Frontal cortex (tissue), 4 donors: ENCODE measurements around the gene CTSD. TPM values are rescaled to one million over a fixed set of nuclear protein-coding genes. Genes with fewer than 3 reads are reported as not detected.

Source experiments
- DNase-seq, 2 donors: peaks; one replicate each; pipeline ENCODE4 v3.0.0; 2012; ENCODE audit warnings: low spot score in 2 of 2
- FAIRE-seq: peaks from 2 replicates; lab custom pipeline; 2012; peaks lifted over from hg19 to GRCh38; lab: Jason Lieb, UNC
- total RNA-seq: library from RNA; depleted of rRNA; stranded (reverse); fragments of >200 nt; gene quantifications from one replicate; pipeline ENCODE4 v1.2.3, GENCODE V29; 2014
- donor health status: control.
- donor health status: control.
- donor health status: control.

Gene CTSD
- total RNA-seq, 1 donor from 2014 or later: 22.0 TPM

GRCh38 chr11:1735271-1735670, 28.5 kb downstream of the CTSD start:
- no peak for FAIRE-seq

DNA sequence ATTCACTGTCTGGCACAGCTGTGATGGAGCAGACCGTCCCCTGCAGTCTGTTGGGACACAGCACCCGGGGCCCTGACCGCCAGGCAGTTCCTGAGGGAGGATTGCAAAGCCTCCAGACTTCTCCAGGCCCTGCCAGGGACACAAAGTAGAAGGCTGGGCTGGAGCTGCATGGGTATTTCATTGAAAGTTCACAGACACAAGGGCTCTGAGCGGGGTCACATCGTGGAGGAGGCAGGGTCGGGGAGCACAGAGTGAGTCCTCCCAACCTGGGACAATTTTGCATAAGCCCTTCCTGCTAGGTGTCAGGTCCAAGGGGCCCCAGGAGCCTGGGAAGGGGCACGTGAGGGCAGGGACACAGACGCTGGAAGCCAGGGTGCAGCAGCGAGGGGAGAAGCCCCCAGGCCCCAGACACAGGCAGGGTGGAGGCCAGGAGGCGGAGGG, 29.1 kb downstream of the CTSD start:
- FAIRE-seq: no peak
- DNase-seq: no peak

More at GRCh38 chr11:1735271-1735670, 28.5 kb downstream of the CTSD start:
- DNase-seq: no peak

DNA sequence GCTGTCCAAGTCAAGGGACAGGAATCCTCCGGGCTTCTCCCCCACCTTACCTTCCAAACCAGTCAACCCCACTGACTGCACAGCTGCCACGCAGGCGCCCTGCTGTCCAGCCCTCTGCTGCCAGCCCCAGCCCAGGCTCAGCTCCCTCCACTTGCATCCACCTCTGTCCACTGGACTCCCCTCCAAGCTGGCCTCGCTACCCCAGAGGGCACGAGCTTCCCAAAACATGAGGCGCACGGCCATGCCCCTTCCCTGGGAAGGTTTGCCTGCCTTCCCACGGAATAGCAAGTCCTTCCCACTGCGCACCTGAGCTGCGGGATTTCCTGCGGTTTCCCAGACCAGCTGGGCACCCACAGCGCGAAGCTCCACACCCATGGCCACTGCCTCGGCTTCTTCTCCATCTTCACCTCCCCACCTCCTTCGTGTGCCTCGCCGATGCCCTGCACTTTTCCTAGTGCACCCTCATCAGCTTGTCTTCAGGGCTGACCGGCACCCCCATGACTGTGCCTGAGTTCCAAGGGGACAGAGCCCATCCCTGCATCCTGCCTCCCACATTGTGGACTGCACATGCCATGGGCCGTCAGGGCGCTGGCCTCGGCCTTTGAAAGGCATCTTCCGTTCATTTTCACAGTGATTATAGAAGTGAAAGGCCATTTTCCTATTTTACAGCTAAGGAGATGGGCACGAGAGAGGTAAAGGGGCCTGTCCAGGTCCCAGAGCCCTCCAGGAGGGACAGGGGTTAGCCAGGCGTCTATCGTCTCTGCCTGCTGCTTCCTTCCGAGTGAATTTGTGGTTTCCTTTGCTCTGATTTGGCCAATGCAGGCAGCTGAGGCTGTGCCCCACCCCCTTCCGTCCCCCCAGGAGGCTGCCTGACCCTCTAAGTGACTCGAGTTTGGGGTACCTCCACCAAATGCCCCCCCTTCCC, 29.7 kb downstream of the CTSD start:
- FAIRE-seq: no peak
- DNase-seq: no peak

DNA sequence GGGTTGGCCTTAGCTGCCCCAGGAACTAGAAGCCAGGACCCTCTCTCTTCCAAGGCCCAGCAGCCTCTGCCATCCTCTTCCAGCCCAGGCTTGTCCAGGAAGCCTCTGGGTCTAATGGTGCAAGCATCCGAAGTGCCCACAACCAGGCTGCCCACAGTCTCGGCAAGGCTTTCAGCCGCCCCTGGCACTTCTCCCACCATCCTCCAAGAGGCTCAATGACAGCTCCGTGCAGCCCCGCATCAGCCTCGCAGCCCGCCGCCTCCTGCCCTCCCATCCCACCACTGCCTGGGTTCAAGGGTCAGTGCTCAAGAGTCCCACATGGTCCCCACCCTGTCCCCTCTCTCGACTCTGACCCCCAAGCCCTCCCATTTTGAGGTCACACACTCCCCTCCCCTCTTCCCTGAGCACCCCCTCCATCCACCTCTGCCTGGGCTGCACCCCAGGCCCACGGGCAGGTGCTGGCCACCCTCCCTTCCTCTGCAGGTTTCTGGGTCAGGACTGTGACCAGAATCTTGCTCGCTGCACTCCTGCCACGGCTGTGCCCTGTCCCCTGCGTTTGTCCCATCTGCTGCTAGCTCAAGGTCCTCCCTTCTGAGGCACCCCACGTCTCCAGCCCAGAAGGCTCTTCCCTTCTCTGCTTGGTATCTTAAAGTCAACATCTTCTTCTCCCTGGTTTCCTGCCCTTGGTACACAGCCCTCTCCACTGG, 30.6 kb downstream of the CTSD start:
- no peak for FAIRE-seq
- DNase-seq: no peak

GRCh38 chr11:1732418-1733008, 31.2 kb downstream of the CTSD start:
- no peak for DNase-seq
- no peak for FAIRE-seq

DNA sequence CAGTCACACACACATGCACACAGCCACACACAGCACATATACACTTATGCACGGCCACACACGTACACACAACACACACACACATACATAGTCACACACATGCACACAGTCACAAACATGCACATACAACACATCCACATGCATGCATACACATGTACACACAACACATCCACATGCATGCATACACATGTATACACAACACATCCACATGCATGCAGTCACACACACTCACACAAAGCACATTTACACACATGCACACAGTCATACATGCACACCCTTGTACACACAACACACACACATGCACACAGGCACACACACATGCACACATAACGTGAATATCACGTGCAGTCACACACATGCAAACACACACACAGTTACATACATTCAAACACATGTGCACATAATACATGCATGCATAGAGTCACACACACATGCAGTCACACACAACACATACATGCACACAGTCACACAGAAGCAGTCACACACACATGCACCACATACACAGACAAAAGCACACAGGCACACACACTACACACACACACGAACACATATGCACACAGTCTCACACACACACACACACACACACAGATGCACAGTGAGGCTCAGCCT, 32.2 kb downstream of the CTSD start:
- FAIRE-seq (no peak), DNase-seq (no peak)

DNA sequence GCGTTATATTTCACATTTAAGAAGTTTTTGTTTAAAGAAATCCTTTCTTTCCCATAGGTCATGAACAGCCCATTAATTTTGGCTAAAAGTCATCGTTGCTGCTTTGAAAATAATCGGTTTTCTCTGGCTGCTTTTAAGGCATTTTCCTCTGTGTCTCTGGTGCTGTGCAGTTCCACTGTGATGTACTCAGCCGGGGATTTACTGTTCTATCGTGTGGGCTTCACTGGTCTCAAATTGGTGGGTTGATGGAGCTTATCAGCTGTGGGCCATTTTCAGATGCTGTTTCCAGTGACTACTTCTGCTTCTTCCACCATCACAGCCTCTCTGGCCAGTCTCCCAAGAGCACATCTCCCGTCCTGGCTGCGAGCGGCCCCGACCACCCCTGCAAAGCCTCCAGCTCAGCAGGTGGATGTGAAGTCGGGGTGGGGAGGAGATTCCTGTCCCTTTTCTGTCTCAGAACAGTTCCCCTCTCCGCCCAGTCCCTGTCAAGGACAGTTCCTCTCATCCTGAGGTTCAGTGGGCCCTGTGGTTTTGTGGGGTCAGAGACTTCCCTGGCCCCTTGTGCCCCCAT, 33.6 kb downstream of the CTSD start:
- FAIRE-seq (no peak), DNase-seq (no peak)

DNA sequence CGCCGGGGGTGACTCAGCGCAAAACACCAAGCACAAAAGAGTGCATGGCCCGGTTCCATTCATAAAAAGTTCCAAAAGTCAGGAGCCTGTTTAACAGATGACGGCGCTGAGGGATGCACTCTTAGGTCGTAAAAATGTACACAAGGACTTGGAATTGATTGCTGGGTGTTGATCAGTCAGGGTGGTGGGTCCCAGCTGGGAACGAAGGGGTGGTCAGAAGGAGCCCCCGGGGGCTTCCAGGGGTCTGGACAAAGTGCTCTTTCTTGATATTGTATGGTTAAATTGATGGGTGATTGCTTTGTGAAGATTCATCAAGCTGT, 34.1 kb downstream of the CTSD start:
- no peak for FAIRE-seq
- DNase-seq: no peak

DNA sequence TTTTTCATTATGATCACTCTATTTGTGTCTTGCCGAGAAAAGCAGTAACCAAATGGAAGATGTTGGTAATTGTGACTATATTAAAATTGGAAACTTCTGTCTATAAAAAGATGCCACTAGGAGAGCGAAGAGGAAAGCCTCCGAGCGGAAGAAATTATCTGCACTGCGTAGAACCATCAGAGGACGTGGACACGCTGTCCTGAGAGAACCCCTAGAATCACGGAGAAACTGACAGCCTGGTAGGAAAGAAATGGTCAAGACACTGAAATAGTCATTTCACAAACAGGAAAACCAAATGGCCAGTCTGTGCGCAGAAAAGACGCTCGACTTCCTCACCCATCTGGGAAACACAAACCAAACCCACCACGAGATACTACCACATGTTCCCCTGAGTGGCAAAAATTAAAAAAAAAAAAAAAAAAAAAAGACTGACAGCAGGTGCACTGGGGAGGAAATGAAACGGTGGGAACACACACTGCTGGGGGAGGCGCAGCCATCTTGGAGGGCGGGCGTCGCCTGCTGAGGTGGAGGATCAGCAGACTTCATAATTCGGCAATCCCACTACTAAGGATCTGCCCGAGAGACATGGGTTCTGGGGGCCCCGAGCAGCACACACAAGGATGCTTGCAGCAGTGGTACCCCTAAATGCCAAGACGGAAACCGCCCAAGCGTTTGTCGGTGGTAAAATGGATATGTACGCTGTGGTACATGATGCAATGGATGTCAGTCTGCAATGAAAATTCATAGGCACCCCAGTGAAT, 34.6 kb downstream of the CTSD start:
- DNase-seq (no peak), FAIRE-seq (no peak)

DNA sequence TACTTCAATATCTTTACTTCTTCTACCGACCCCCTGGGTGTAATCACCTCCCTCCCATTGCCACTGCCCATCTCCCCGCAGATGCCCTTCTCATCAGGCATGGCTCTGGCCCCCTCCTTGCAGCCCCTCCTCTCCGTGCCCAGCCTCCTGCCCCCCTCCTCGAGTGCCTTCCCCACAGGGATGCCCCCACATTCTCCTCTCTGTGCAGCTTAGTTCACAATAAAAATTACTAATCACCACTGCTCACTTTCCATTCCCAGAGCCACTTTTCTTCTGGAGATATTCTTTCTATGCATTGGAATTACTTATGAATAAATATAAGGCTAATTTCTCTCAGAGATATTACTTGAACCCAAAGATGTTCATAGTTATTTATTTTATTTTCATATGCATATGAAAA, 35.4 kb downstream of the CTSD start:
- no peak for DNase-seq
- no peak for FAIRE-seq

DNA sequence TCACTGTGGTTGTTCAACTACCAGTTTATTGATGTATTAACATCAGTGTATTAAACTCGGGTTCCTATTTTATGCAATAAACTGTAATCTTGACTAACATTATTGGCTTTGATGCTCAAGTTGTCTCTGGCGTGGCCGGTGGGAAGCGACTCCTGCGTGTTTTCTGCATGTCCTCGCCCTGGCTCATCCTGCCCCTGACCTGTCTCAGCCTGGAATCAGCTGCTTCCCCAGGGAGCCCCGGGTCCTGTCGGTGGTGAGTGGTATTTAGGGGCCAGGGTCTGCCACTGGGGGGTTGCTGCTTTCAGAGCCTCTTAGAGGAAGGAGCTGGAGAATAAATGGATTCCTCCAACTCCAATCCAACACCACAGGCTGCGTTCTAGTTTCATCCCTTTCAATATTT, 35.9 kb downstream of the CTSD start:
- no peak for FAIRE-seq
- DNase-seq: no peak

- no peak for DNase-seq
- no peak for FAIRE-seq
Measured at GRCh38 chr11:1727096-1727690, 36.5 kb downstream of the CTSD start.

GRCh38 chr11:1719781-1720180, 43.9 kb downstream of the CTSD start:
- DNase-seq (no peak), FAIRE-seq (no peak)

- FAIRE-seq: no peak
- no peak for DNase-seq
Measured at GRCh38 chr11:1718326-1718725, 45.4 kb downstream of the CTSD start.

DNA sequence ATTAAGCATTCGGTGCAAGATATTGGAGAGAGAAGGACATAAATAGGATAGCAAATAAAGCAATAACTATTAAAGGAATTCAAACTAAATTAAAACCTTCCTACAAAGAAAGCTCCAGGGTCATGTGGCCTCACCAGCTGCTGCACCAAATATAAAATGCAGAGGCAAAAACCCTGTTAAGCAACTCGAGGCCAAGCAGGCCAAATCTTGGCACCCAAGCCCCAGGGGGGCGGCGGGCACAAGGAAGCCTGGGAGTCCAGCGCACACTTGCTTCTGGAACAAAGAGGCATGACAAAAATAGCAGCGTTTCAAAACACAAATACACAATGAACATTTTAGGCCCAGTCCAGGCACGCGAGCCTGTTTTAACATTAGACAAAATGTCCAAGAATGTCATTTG, 46.0 kb downstream of the CTSD start:
- FAIRE-seq (no peak), DNase-seq (no peak)

DNA sequence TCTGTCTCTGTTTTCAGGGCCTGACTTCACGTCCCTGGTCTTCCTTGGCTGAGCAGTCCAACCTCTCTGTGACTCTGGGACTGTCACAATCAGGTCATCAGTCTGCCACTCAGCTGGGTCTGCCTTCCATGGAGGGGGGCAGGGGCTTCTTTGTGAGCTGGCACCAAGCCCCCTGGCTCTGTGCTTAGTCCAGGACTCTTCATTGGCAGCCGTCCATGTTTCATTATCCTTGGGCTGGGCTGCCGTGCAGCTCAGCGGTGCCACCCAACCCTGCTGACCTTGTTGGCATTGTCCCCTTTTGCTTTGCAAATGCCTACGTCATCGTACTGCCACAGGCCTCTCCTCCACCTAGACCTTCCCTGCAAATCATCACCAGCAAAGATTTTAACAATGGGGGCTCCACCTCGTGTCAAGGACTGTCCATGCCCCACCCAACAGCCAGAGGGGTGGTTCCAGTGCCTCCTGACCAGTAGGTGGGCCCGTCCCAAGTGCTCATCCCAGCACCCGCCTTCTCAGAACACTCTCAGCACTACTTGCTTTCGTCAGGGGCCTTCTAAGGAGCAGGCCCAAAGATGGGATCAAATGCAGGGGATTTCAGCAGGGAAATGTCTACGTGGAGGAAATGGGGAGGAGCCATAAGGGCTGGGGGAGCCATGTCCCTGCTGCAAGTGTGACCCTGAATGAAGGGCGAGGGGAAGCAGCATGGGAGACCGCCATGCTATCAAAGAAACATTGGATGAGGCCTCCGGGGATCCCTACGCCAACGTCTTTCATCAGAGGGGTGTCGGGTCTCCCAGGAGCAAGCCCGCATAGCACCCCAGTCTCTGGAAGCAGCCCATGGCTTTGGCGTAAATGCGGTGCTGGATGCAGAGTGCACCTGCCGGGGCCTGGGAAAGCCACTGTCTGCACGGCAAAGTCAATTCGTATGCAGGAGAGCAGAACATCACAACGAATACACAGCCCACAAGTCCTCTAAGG, 48.5 kb downstream of the CTSD start:
- FAIRE-seq (no peak), DNase-seq (no peak)

- FAIRE-seq (no peak), DNase-seq (no peak)
Measured at GRCh38 chr11:1708716-1709115, 55.0 kb downstream of the CTSD start.

DNA sequence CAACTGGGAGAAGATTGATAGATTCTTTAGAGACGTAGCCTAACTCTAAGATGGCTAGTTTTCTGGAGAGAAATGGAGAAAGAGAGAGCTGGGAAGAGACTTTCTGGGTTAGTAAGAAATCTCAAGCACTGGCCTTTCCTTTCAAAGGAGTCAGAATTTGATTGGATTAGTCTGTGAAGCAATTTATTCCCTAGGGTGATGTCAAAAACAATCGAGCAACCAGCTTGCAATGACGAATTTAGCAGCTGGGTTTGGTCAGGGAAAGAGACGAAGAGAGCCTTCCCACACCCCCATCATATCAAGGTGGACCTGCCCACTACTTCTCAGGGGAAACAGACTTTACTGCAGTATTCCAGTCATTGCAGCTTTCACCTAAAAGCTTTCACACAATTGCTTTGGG, 56.0 kb downstream of the CTSD start:
- DNase-seq (no peak), FAIRE-seq (no peak)
